GM19043 (cell line): ENCODE measurements around the gene CIT.
A peak's percentile ranks its signal among the peaks of the same experiment; 100 is the strongest.
"Not testable (repeated sequence)": the region's sequence is repeated elsewhere in the genome, so short reads cannot be mapped to it uniquely, and the experiment has no call there.

Source experiments
- ATAC-seq: cut with Tn5 transposase; IDR thresholded peaks from one replicate; pipeline ENCODE4 v1.9.1; 2021; ENCODE audit warnings: low read depth; ENCODE audit not compliant: unreplicated experiment

CIT gene

DNA sequence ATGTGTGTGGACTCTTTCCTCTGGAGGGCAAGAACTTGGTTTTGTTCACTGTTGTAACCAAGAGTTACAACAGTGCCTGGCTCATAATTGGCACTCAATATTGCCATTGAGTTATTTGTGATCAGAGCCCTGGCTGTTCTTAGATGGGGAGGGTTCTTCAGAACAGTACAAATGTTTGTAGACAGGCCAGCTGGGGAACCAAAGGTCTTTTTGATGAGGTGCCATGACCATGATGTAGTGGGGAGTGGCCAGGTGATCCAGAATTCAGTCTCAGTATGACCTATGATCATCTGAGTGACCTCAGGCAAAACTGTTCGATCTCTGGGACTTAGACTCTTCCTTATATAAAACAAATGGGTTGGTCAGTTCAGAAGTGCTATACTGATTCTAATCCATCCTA lies 212.5 kb downstream of the CIT start:
- no peak for ATAC-seq

DNA sequence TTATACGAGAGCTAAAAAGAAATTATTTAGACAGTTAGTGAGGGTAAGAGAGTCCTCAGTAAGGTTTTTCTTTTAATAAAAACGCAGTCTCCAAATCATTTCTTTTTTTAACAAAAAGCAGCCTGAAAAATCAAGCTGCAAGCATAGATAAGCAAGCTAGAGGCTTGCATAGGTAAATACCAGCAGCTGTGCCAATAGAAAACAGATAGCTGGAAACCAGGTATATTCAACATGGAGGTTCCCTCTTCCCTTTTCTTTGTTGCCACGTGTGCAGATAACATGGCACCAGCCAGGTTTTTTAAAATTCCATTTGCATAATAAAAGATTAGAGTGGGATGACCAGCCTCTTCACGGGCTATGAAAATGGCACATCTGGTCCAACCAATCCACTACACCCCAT lies 215.2 kb downstream of the CIT start:
- ATAC-seq, result no peak

DNA sequence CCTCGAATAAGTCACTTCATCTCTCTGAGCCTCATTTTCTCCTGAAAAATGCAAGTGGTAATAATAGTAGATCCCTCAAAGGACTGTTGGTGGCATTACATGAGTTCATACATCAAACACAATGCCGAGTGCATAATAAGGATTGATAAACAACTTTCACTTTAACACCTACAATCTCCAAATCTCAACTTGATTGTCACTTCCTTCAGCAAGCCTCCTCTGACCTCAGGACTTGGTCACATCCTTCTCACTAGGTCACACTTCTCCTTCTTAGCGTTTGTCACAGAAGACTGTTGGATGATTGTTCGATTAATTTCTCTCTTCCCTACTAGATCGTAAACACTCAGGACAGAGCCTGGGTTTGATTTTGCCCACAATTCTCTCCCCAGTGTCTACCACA lies 217.0 kb downstream of the CIT start:
- ATAC-seq, result no peak

DNA sequence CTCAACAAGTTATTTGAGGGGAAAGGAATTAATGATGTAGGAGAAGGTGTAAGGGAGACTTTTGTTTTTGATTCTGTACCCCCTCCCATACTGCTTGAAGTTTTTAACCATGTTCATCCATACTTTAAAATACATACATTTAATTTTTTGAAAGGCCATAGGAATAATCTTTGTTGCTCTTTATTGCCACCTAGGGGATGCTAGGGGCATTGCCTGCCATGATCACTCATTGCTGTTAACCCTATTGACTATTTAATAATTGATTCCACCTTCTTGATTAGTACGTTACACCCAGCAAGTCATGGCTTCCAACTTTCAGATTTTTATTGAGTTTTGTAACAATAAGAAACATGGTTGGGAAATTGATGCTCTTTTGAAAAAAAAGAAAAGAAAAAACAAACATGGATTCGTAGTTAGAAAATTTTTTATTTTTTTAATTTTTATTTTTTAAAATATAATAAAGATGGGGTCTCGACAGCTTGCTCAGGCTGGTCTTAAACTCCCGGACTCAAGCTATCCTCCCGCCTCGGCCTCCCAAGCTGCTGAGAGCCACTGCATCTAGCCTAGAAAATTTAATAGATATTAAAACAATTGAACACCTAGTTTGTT lies 217.7 kb downstream of the CIT start:
- ATAC-seq, result peak; percentile 63

DNA sequence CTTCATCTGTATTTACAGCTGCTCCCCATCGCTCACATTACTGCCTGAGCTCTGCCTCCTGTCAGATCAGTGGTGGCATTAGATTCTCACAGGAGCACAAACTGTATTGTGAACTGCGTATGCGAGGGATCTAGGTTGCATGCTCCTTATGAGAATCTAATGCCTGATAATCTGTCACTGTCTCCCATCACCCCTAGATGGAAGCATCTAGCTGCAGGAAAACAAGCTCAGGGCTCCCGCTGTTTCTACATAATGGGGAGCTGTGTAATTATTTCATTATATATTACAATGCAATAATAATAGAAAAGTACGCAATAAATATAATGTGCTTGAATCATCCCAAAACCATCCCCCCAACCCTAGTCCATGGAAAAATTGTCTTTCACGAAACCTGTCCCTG lies 219.0 kb downstream of the CIT start:
- not testable (repeated sequence) for ATAC-seq

DNA sequence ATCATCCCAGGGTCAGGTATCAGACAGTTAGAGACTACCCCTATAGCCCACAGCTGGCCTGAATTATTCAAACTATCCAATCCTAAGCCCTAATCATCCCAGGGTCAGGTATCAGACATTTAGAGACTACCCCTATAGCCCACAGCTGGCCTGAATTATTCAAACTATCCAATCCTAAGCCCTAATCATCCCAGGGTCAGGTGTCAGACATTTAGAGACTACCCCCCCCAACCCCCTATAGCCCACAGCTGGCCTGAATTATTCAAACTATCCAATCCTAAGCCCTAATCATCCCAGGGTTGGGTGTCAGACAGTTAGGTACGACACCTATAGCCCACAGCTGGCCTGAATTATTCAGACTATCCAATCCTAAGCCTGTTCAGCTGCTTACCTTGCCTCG lies 220.1 kb downstream of the CIT start:
- ATAC-seq, result not testable (repeated sequence)

DNA sequence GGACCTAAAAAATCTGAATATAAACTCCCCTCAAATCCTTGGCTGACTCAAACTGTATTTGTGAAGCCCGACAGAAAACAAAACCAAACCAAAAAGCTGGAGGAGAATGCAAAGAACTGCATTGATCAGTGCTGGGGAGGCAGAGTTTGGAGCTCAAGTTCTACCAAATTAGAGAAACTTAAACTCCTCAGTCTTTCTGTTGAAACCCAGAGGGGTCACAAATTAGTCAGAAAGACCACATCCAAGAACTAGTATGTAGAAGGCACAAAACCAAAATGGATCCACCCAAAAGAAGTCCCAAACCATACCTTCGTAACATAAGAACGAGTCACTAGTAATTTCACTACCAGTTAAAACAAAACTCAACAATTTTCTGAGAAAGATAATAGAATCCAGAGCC lies 224.5 kb downstream of the CIT start:
- no peak for ATAC-seq

DNA sequence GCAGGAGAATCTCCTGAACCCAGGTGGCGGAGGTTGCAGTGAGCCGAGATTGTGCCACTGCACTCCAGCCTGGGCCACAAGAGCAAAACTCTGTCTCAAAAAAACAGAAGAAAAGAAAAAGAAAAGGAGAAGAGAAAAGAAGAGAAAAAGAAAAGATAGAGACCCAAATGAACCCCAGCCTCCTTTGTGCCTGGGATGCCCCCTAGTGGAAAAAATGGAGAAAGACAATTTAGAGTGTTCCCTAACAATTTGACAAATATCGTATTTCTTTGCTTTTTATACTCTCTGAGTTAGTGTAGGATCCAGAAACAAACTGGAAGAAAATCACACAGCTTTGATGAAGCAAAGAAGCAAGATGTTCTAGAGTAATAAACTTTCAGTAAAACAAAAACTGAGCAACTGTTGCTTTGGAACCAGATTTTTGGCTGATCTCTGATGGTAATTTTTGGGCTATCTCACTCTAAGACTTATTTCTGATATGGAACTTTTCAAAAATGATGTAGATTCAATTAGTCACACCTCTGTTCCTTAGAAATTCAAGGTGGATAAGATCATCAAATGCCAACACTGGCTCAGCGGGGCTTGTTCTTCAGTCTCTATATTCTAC lies 227.8 kb downstream of the CIT start:
- no peak for ATAC-seq

DNA sequence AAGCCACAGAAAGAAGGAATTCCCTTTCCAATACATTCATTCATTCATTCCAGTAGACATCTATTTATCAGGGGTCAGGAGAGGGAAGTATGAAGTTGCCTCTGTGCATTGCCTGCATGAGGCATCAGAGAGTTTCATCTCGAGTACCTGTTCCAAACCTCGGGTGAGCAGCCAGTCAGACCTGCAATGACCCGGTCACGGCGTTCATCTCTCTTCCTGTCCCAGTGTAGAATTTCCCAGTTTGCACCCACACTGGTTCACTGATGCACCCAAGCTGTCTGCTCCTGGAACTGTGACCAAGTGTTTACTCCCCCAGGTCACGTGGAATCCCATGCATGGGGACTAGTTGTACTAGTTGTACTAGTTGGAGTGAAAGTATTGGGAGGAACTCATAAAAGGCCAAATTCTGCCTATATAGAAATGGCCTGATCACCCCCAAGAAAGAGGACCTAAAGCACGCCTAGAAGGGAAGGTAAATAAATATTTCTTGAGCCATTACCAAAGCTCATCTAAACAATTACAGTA lies 231.5 kb downstream of the CIT start:
- no peak for ATAC-seq

DNA sequence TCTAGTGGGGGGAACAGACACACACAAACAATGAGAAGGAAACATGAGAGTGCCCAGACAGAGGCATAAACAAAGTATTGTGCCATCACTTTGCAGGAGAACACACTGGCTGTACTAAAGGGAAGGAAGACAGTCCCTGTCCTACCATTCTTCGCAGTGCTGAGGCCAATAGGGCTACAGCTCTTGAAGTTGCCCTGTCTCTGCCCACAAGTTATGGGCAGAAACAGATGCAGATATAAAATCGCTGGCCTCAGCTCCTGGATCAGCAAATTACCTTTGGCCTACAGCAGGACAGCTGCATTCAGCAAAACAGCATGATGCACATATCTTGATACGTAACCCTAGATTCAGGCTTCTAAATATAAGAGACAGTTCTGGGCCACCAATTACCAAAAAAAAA lies 232.2 kb downstream of the CIT start:
- no peak for ATAC-seq

DNA sequence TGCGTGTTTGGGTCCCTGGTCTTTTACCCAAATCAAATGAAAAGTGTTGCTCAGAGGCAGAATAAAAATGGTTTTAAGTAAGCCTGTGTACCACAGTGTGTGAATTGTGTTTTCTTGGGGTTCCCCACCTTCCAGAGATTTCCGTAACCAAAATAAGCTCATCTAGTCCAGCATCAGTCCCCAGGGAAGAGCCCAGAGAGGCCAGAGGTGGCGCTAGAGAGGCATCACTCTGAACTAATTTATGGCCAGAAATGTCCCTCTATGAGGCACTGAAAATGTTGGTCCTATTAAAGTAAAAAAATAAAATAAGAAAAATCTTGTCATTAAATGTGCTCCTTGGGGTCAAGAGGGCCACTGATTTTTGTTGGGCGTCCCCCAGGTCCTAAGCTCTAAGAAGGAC lies 234.1 kb downstream of the CIT start:
- ATAC-seq, result no peak
